GM10266 (cell line): ENCODE measurements around the gene RPS14.
"Not testable (repeated sequence)": the region's sequence is repeated elsewhere in the genome, so short reads cannot be mapped to it uniquely, and the experiment has no call there.

Experiments
- DNase-seq: peaks from one replicate; pipeline ENCODE4 v3.0.0; 2012; ENCODE audit errors: extremely low spot score
- CTCF ChIP-seq: IDR thresholded peaks from 2 replicates; pipeline ENCODE4 v1.5.1; 2012; ENCODE audit warnings: mild to moderate bottlenecking, low read depth; ENCODE audit not compliant: control insufficient read depth, insufficient read depth; ENCODE audit errors: missing control alignments

The RPS14 gene

GRCh38 chr5:150479416-150479815 is 29.9 kb upstream of the RPS14 start:
- DNase-seq: no peak
- TF ChIP-seq CTCF: no peak

DNA sequence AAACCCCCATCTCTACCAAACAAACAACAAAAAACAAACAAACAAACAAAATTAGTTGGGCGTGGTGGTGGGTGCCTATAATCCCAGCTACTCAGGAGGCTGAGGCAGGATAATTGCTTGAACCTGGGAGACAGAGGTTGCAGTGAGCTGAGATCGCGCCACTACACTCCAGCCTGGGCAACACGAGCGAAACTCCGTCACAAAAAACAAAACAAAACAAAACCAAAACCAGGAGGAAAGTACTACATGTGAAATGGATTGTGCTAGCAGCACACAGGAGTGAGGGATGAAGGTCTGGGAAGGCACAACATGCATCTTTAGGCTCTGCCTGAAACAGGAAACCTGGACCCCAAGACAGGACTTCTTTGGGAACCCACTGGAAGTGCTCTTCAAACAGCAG is 27.0 kb upstream of the RPS14 start:
- DNase-seq: not testable (repeated sequence)

DNA sequence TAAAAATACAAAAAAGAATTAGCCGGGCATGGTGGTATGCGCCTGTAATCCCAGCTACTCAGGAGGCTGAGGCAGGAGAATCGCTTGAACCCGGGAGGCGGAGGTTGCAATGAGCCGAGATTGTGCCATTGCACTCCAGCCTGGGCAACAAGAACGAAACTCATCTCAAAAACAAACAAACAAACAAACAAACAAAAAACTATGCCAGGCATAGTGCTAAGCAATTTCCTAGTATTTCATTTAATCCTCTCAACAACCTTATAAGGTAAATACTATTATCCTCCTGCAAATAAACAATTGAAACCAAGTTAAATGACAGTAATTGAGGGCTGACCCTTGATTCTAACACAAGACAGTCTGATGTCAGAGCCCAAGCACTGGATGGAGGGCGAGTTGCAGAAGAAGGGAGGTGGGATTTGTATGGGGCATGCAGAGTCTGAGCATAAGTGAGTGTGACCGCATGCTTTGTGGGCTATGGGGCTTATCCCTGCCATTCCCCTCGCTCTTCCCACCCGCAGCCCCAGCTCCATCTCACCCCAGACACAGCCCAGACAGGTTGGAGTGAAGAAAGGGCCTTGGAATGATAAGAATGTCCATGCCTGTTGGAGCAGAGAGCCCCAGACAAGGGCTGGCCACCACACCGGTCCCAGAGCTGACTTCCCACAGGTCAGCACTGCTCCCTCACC is 24.3 kb upstream of the RPS14 start:
- no peak for DNase-seq

GRCh38 chr5:150469718-150470469 is 20.4 kb upstream of the RPS14 start:
- no peak for TF ChIP-seq CTCF
- no peak for DNase-seq

More for the DNA sequence above, 24.3 kb upstream of the RPS14 start:
- no peak for TF ChIP-seq CTCF

GRCh38 chr5:150468206-150468605 is 18.7 kb upstream of the RPS14 start:
- no peak for DNase-seq
- TF ChIP-seq CTCF: no peak

- TF ChIP-seq CTCF: no peak
- DNase-seq: no peak
Observed at GRCh38 chr5:150465927-150466326, 16.4 kb upstream of the RPS14 start.

DNA sequence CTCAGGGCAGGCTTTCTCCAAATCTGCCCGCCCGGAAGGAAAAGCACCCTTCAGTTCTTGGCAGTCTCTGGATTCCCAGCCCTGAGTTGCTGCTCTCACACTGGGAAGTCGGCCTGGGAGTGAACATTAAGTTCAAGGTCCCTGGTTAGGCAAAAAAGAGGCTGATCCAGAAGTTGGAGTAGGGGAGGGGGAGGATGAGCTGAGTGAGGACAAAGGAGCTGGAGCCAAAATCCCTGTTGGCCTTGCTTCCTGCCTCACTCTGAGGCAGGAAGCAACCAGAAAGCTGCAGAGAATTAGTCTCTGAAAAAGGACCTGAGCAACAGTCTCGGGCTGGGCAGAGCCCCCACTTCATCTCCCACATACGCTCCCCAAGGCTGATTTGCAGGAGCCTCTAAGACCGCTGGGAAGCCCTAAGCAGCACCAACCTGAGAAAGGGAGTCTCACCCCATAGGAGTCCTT is 15.0 kb upstream of the RPS14 start:
- no peak for TF ChIP-seq CTCF
- no peak for DNase-seq
